A549 treated with CORT108297 at 1 μM for 4 hours (cell line): ENCODE data around the gene DGKH. TPM values are rescaled to one million over a fixed set of nuclear protein-coding genes. Genes with fewer than 3 reads are reported as not detected.

Source experiments
- total RNA-seq: library from RNA; stranded (reverse); fragments of 200-300 nt; extraction: Qiagen RNA extraction; gene quantifications from 5 replicates; pipeline ENCODE4 v1.2.3, GENCODE V29; 2022

DGKH gene, protein sequence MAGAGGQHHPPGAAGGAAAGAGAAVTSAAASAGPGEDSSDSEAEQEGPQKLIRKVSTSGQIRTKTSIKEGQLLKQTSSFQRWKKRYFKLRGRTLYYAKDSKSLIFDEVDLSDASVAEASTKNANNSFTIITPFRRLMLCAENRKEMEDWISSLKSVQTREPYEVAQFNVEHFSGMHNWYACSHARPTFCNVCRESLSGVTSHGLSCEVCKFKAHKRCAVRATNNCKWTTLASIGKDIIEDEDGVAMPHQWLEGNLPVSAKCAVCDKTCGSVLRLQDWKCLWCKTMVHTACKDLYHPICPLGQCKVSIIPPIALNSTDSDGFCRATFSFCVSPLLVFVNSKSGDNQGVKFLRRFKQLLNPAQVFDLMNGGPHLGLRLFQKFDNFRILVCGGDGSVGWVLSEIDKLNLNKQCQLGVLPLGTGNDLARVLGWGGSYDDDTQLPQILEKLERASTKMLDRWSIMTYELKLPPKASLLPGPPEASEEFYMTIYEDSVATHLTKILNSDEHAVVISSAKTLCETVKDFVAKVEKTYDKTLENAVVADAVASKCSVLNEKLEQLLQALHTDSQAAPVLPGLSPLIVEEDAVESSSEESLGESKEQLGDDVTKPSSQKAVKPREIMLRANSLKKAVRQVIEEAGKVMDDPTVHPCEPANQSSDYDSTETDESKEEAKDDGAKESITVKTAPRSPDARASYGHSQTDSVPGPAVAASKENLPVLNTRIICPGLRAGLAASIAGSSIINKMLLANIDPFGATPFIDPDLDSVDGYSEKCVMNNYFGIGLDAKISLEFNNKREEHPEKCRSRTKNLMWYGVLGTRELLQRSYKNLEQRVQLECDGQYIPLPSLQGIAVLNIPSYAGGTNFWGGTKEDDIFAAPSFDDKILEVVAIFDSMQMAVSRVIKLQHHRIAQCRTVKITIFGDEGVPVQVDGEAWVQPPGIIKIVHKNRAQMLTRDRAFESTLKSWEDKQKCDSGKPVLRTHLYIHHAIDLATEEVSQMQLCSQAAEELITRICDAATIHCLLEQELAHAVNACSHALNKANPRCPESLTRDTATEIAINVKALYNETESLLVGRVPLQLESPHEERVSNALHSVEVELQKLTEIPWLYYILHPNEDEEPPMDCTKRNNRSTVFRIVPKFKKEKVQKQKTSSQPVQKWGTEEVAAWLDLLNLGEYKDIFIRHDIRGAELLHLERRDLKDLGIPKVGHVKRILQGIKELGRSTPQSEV
- total RNA-seq = 3.9 to 6.1 TPM (median 5.1 TPM) in 5 replicates

DNA sequence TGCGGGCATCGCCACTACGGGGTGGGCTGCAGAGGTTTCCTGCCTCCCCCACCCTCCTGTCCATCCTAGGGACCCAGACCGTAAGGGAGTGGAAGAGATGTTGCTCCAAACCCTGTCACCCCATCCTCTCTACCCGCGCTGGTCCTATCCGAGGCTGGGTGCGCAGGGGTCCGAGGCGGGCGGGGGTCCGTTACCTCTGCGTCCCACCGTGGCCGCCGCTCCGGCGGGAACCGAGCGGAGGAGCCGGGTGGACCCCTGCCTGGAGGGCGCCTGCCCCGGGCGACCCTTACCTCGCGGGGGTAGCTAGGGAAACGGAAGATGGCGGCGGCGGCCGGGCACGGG is at the start of gene DGKH:
Gene DGKH (plus strand): TSS at position 307 of the 342 bp plus-strand sequence. CDS start 126 bp downstream, outside the sequence.

DNA sequence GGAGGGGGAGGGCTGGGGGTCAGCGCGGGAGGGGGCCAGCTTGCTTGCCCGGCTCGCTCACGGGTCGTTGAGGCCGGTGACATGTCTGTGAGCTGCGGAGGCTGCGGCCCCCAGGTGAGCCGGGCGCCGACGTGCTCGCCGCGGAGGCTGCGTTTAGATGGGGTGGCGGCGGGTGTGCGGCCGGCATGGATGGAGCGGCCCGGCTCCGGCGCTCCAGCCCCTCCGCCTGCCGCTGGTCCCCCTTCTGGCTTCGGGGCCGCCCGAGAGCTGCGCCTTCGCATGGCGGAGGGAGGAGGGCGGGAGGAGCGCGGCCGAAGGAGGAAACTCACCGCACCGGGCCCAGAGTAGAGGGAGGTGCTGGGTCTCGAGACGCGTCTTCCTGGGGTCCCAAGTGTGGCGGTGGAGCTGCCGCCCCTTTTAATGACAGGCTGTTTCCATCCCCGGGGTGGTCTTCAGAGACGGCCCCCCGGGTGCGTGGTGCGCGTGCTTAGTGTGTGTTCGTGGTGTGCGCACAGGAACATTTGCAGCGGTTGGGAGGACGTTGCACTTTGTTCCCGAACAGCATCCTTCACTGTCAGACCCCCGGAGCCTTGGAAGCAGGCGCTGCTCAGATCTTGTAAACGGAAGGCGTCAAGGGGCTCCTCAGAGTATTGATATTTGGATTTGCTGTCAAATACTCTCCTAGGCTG is 223.8 kb downstream of the DGKH start, which contains the start of gene AKAP11:
Gene AKAP11 (plus strand): TSS at position 38 of the 689 bp plus-strand sequence. CDS start 14,197 bp downstream, outside the sequence.

Other genes starting within 250 kb of the DGKH start
- gene VWA8, start 87.5 kb upstream of the DGKH start, total RNA-seq = 6.4 to 7.7 TPM (median 6.6 TPM) in 5 replicates
- gene AKAP11, start 223.5 kb downstream of the DGKH start, total RNA-seq = 4.7 to 7.6 TPM (median 6.7 TPM) in 5 replicates